WTC11 (cell line): Measurements from ENCODE around the gene FMO4. TPM values are rescaled to one million over a fixed set of nuclear protein-coding genes. Genes with fewer than 3 reads are reported as not detected.

ENCODE experiments used
- ATAC-seq: fragments of 200-7000 bp; cut with Tn5 transposase; 2 replicates; pipeline ENCODE4 v1.10.0; 2021; ENCODE audit warnings: mild to moderate bottlenecking, moderate library complexity
- CTCF ChIA-PET: fragments of 300-600 bp; sonication (Branson Sonifier 250); formaldehyde crosslinking; loops from one replicate; lab custom pipeline; 2021; ENCODE audit warnings: antibody characterized with exemption; lab: Charles Lee
- POLR2A ChIA-PET: fragments of 350-600 bp; sonication (Branson Sonifier 250); formaldehyde crosslinking; loops from one replicate; lab custom pipeline; 2021; ENCODE audit warnings: antibody characterized with exemption; lab: Charles Lee
- DNase-seq: peaks from one replicate; pipeline ENCODE4 v3.0.0; 2021; ENCODE audit warnings: low spot score
- H3K27ac Mint-ChIP-seq: 2 replicates; pipeline ENCODE4 v1.8.0; 2021; ENCODE audit warnings: mixed read lengths
- H3K27me3 Mint-ChIP-seq: 2 replicates; pipeline ENCODE4 v1.8.0; 2021; ENCODE audit warnings: low read depth, mild to moderate bottlenecking, moderate library complexity, mixed read lengths
- H3K36me3 Mint-ChIP-seq: 2 replicates; pipeline ENCODE4 v1.8.0; 2021; ENCODE audit warnings: mixed read lengths
- H3K4me1 Mint-ChIP-seq: 2 replicates; pipeline ENCODE4 v1.8.0; 2022; ENCODE audit warnings: mixed read lengths
- H3K4me3 Mint-ChIP-seq: 2 replicates; pipeline ENCODE4 v1.8.0; 2021; ENCODE audit warnings: mild to moderate bottlenecking, moderate library complexity, mixed read lengths
- H3K9me3 Mint-ChIP-seq: 2 replicates; pipeline ENCODE4 v1.8.0; 2021; ENCODE audit warnings: mixed read lengths
- ATF1 ChIP-seq: sonication (generic); formaldehyde crosslinking; IDR thresholded peaks from 2 replicates; pipeline ENCODE4 v1.8.1; 2023; ENCODE audit warnings: mild to moderate bottlenecking, moderate library complexity, missing genetic modification reagents
- ATF6 ChIP-seq: sonication (generic); formaldehyde crosslinking; IDR thresholded peaks from 2 replicates; pipeline ENCODE4 v1.8.1; 2023; ENCODE audit warnings: mild to moderate bottlenecking, missing genetic modification reagents
- CREB1 ChIP-seq: sonication (generic); formaldehyde crosslinking; IDR thresholded peaks from 2 replicates; pipeline ENCODE4 v1.8.0; 2023; ENCODE audit warnings: mild to moderate bottlenecking, missing genetic modification reagents
- FOXP4 ChIP-seq: sonication (generic); formaldehyde crosslinking; IDR thresholded peaks from 2 replicates; pipeline ENCODE4 v1.8.0; 2022; ENCODE audit warnings: mild to moderate bottlenecking, missing genetic modification reagents
- GRHL2 ChIP-seq: fragments of 250-450 bp; sonication (Bioruptor Pico); IDR thresholded peaks from 2 replicates; pipeline ENCODE4 v1.8.0; 2022; ENCODE audit warnings: mild to moderate bottlenecking, moderate library complexity; ENCODE audit not compliant: insufficient replicate concordance, severe bottlenecking
- GTF2I ChIP-seq: fragments of 250-450 bp; sonication (Bioruptor Pico); conservative IDR thresholded peaks from 2 replicates; pipeline ENCODE4 v1.4.0; 2021; ENCODE audit warnings: mild to moderate bottlenecking
- MYBL2 ChIP-seq: sonication (generic); formaldehyde crosslinking; IDR thresholded peaks from 2 replicates; pipeline ENCODE4 v1.8.1; 2023; ENCODE audit warnings: mild to moderate bottlenecking, moderate library complexity, missing genetic modification reagents
- PREB ChIP-seq: sonication (generic); formaldehyde crosslinking; IDR thresholded peaks from 2 replicates; pipeline ENCODE4 v1.8.1; 2022; ENCODE audit warnings: mild to moderate bottlenecking, missing genetic modification reagents, moderate library complexity, borderline replicate concordance
- RELA ChIP-seq: sonication (generic); formaldehyde crosslinking; IDR thresholded peaks from 2 replicates; pipeline ENCODE4 v1.8.1; 2022; ENCODE audit warnings: missing genetic modification reagents, mild to moderate bottlenecking, borderline replicate concordance
- SMAD4 ChIP-seq: sonication (generic); formaldehyde crosslinking; IDR thresholded peaks from 2 replicates; pipeline ENCODE4 v1.8.0; 2022; ENCODE audit warnings: mild to moderate bottlenecking, missing genetic modification reagents
- SOX15 ChIP-seq: fragments of 250-450 bp; sonication (Bioruptor Pico); IDR thresholded peaks from 2 replicates; pipeline ENCODE4 v1.9.0; 2021; ENCODE audit warnings: mild to moderate bottlenecking
- STAT6 ChIP-seq: sonication (generic); formaldehyde crosslinking; conservative IDR thresholded peaks from 2 replicates; pipeline ENCODE4 v1.8.1; 2023; ENCODE audit warnings: mild to moderate bottlenecking, low read depth, missing genetic modification reagents, moderate library complexity
- TCF7 ChIP-seq: sonication (generic); formaldehyde crosslinking; IDR thresholded peaks from 2 replicates; pipeline ENCODE4 v1.8.0; 2022; ENCODE audit warnings: mild to moderate bottlenecking, low read depth, missing genetic modification reagents, moderate library complexity
- ZBTB21 ChIP-seq: sonication (generic); formaldehyde crosslinking; IDR thresholded peaks from 2 replicates; pipeline ENCODE4 v1.8.1; 2023; ENCODE audit warnings: mild to moderate bottlenecking, missing genetic modification reagents, borderline replicate concordance
- ZNF219 ChIP-seq: sonication (generic); formaldehyde crosslinking; IDR thresholded peaks from 2 replicates; pipeline ENCODE4 v1.8.0; 2023; ENCODE audit warnings: missing genetic modification reagents, mild to moderate bottlenecking, borderline replicate concordance
- ZNF317 ChIP-seq: sonication (generic); formaldehyde crosslinking; IDR thresholded peaks from 2 replicates; pipeline ENCODE4 v1.8.1; 2023; ENCODE audit warnings: low read depth, mild to moderate bottlenecking, moderate library complexity, missing genetic modification reagents, borderline replicate concordance
- ZNF425 ChIP-seq: fragments of 250-450 bp; sonication (Bioruptor Pico); conservative IDR thresholded peaks from 2 replicates; pipeline ENCODE4 v1.9.0; 2021; ENCODE audit warnings: mild to moderate bottlenecking
- ZNF671 ChIP-seq: fragments of 250-450 bp; sonication (Bioruptor Pico); IDR thresholded peaks from 2 replicates; pipeline ENCODE4 v1.8.0; 2021; ENCODE audit warnings: mild to moderate bottlenecking
- total RNA-seq: library from RNA; stranded (reverse); gene quantifications from 3 replicates; pipeline ENCODE4 v1.2.3, GENCODE V29; 2021

The FMO4 gene
- total RNA-seq, 1 experiment from 2014 or later: 1.8 TPM

GRCh38 chr1:171351961-171352360 is 38.0 kb downstream of the FMO4 start (continued):
- TF ChIP-seq MYBL2 (no peak), ATF6 (CRISPR knock-in tag) (no peak), ZNF425 (CRISPR knock-in tag) (no peak), CREB1 (no peak)

GRCh38 chr1:171352554-171352953 is 38.6 kb downstream of the FMO4 start:
- ChIA-PET CTCF (no interaction called here), POLR2A (no interaction called here)
- no peak overlapping the region for H3K27ac Mint-ChIP-seq
- DNase-seq (no peak), ATAC-seq (no peak)
- H3K27me3 Mint-ChIP-seq: no peaks in the 10 kb centered on the region
- H3K4me3 Mint-ChIP-seq: no peak overlapping the region
- peaks cover 9% of the 10 kb centered on the region for H3K36me3 Mint-ChIP-seq
- H3K4me1 Mint-ChIP-seq: peaks cover 16% of the 10 kb centered on the region
- TF ChIP-seq ATF1 (CRISPR knock-in tag) (no peak), ZBTB21 (no peak), ZNF219 (CRISPR knock-in tag) (no peak), TCF7 (CRISPR knock-in tag) (no peak), SOX15 (CRISPR knock-in tag) (no peak), PREB (CRISPR knock-in tag) (no peak), ZNF671 (CRISPR knock-in tag) (no peak), STAT6 (no peak), RELA (CRISPR knock-in tag) (no peak), GTF2I (CRISPR knock-in tag) (no peak)
- H3K9me3 Mint-ChIP-seq: peaks cover 11% of the 10 kb centered on the region

- H3K4me1 Mint-ChIP-seq: peaks cover 23% of the 10 kb centered on the region
- CTCF ChIA-PET: interaction anchor here (2.2 kb wide), 1 partner anchor 42 kb away, joined by 5 read pairs; the partner anchor contains the start of gene FMO4
- TF ChIP-seq FOXP4 (no peak), GRHL2 (CRISPR knock-in tag) (no peak), SMAD4 (CRISPR knock-in tag) (no peak), ZNF317 (no peak)
- no peak overlapping the region for H3K4me3 Mint-ChIP-seq
- H3K9me3 Mint-ChIP-seq: no peaks in the 10 kb centered on the region
- H3K27me3 Mint-ChIP-seq: no peaks in the 10 kb centered on the region
- POLR2A ChIA-PET: no interaction called here
- H3K36me3 Mint-ChIP-seq: no peaks in the 10 kb centered on the region
- DNase-seq (no peak), ATAC-seq (no peak)
- H3K27ac Mint-ChIP-seq: no peak overlapping the region
Observed at GRCh38 chr1:171355727-171356126, 41.7 kb downstream of the FMO4 start.
